GM19328 (cell line): Measurements from ENCODE around the gene RAB33A.
"Not testable (repeated sequence)": the region's sequence is repeated elsewhere in the genome, so short reads cannot be mapped to it uniquely, and the experiment has no call there.

Source experiments
- ATAC-seq: cut with Tn5 transposase; IDR thresholded peaks from one replicate; pipeline ENCODE4 v1.9.1; 2021; ENCODE audit warnings: mild to moderate bottlenecking, moderate library complexity; ENCODE audit not compliant: unreplicated experiment

RAB33A gene

GRCh38 chrX:130231184-130231583 is 59.4 kb downstream of the RAB33A start:
- ATAC-seq: not testable (repeated sequence)
